Tibial nerve (tissue), 4 donors: ENCODE results near the gene OTOS. TPM values are rescaled to one million over a fixed set of nuclear protein-coding genes. Genes with fewer than 3 reads are reported as not detected.

ENCODE experiments used
- DNase-seq, 2 donors: peaks; one replicate each; pipeline ENCODE4 v3.0.0-alpha.2; 2019; ENCODE audit warnings: low spot score in 2 of 2
- H3K27ac ChIP-seq, 4 donors: fragments of 200-600 bp; sonication (generic) in 3 of 4; one replicate each; pipeline ENCODE4 v1.5.1; 2017 to 2019; ENCODE audit warnings: mild to moderate bottlenecking in 1 of 4
- H3K27me3 ChIP-seq, 2 donors: fragments of 200-600 bp; sonication (generic) in 1 of 2; one replicate each; pipeline versions ENCODE4 v1.5.1 to v1.6.0; 2017 to 2019
- H3K36me3 ChIP-seq, 3 donors: fragments of 200-600 bp; sonication (generic); one replicate each; pipeline ENCODE4 v1.5.1; 2018 to 2019
- H3K4me1 ChIP-seq, 4 donors: fragments of 200-600 bp; sonication (generic) in 3 of 4; one replicate each; pipeline ENCODE4 v1.5.1; 2017 to 2019
- H3K4me3 ChIP-seq, 4 donors: fragments of 200-600 bp; sonication (generic) in 3 of 4; one replicate each; pipeline ENCODE4 v1.5.1; 2017 to 2019; ENCODE audit warnings: mild to moderate bottlenecking in 1 of 4, moderate library complexity in 1 of 4
- H3K9me3 ChIP-seq, 4 donors: fragments of 200-600 bp; sonication (generic) in 3 of 4; one replicate each; pipeline ENCODE4 v1.5.1; 2017 to 2019
- CTCF ChIP-seq, 5 experiments: fragments of 200-600 bp in 3 of 5; fragments of 450-650 bp in 2 of 5; sonication (generic) in 3 of 5; IDR thresholded peaks; one replicate each; pipeline ENCODE4 v1.5.1; 2016 to 2019; ENCODE audit warnings: antibody characterized with exemption in 5 of 5, mild to moderate bottlenecking in 3 of 5, moderate library complexity in 2 of 5
- EP300 ChIP-seq, 2 donors: sonication (generic); formaldehyde crosslinking; IDR thresholded peaks; one replicate each; pipeline ENCODE4 v1.6.1; 2017; ENCODE audit warnings: antibody characterized with exemption in 2 of 2, mild to moderate bottlenecking in 1 of 2
- POLR2A ChIP-seq, 2 donors: fragments of 450-650 bp; IDR thresholded peaks; one replicate each; pipeline ENCODE4 v1.6.1; 2017; ENCODE audit warnings: antibody characterized with exemption in 2 of 2, mild to moderate bottlenecking in 2 of 2, moderate library complexity in 2 of 2
- WGBS, 2 donors: methylation state at CpG; one replicate each; pipeline ENCODE4 v1.1.5; 2018; 5-methylcytosine and 5-hydroxymethylcytosine counted together
- total RNA-seq, 4 donors: library from RNA; depleted of rRNA; stranded (reverse); fragments of >200 nt; gene quantifications; one replicate each; pipeline ENCODE4 v1.1.0, GENCODE V29; 2016

Gene OTOS
- total RNA-seq, 4 donors from 2014 or later: not detected

DNA sequence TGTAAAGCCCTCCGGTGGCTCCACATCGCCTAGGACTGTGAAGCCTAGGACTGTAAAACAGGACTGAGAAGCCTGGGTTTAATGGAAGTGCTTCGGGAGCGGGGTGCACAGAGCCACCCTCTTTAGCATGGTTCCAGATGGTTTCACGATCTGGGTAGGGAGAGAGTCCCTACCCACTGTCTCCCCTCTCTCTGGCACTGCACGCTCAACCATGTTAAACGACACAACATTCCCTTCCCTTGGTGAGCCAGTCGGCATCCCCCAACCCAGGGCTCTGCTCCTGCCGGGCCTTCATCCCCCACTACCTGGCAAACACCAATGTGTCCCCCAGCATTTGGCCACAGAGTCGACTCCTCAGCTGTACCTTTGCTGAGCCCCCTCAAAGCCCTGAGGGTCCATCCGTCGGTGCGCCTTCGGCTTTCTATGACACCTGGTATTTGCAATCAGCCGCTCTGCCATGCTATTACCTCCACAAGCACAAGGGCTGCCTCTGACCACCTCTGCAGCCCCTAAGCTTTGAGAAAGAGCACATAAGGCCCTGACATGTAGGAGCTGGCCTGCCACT is 5.4 kb downstream of the OTOS start:
- TF ChIP-seq EP300 (IDR thresholded peaks at IDR 0.05) (no peak), POLR2A (IDR thresholded peaks at IDR 0.05) (no peak), CTCF (IDR thresholded peaks at IDR 0.05) (no peak)
- no peak for DNase-seq
- peaks cover 0 to 25% (median 12%) of the 10 kb centered on the region in 4 donors for H3K4me1 ChIP-seq
- peak overlapping the region; percentile 100 for H3K4me3 ChIP-seq
- 76 to 79% methylated on average over 15 of the region's 15 CpGs for WGBS, 2 donors
- peaks cover 2 to 42% (median 19%) of the 10 kb centered on the region in 3 donors for H3K36me3 ChIP-seq
- H3K9me3 ChIP-seq: no peaks in the 10 kb centered on the region
- peak overlapping the region in 2 of 4 donors; percentile 62 to 88 for H3K27ac ChIP-seq
- no peaks in the 10 kb centered on the region for H3K27me3 ChIP-seq

DNA sequence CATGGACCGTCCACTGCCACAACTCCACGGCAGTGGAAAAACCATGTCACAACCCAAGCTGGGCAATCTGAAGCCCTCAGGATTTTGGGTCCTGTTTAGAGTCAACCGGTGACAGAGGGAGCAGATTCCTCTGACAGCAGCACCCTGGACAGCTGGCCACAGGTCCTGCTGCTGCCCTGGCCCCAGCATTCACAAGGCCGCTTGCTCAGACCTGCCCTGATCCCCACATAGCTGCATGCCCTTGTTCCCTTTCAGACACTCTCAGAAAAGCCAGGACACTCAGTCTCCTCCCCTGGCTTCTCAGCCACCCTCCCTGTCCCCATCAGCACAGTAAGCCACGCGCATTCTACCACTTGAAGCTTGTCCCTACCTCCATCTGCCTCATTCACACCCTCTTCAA is 6.0 kb downstream of the OTOS start:
- Histone ChIP-seq H3K27ac (no peak overlapping the region), H3K36me3 (peaks cover 2 to 48% (median 19%) of the 10 kb centered on the region in 3 donors), H3K27me3 (no peaks in the 10 kb centered on the region), H3K9me3 (no peaks in the 10 kb centered on the region), H3K4me3 (no peak overlapping the region), H3K4me1 (peaks cover 0 to 25% (median 12%) of the 10 kb centered on the region in 4 donors)
- no peak for TF ChIP-seq POLR2A (IDR thresholded peaks at IDR 0.05)
- TF ChIP-seq EP300 (IDR thresholded peaks at IDR 0.05): no peak
- TF ChIP-seq CTCF (IDR thresholded peaks at IDR 0.05): no peak
- WGBS, 2 donors: 82 to 90% methylated on average over 6 of the region's 6 CpGs
- no peak for DNase-seq

- 91% methylated on average over 10 of the region's 10 CpGs for WGBS, 2 donors
- H3K36me3 ChIP-seq: peaks cover 2 to 58% (median 19%) of the 10 kb centered on the region in 3 donors
- H3K9me3 ChIP-seq: no peaks in the 10 kb centered on the region
- H3K4me3 ChIP-seq: no peak overlapping the region
- DNase-seq: no peak
- H3K27ac ChIP-seq: no peak overlapping the region
- peaks cover 0 to 25% (median 12%) of the 10 kb centered on the region in 4 donors for H3K4me1 ChIP-seq
- no peaks in the 10 kb centered on the region for H3K27me3 ChIP-seq
- TF ChIP-seq EP300 (IDR thresholded peaks at IDR 0.05) (no peak), CTCF (IDR thresholded peaks at IDR 0.05) (no peak), POLR2A (IDR thresholded peaks at IDR 0.05) (no peak)
Observed at GRCh38 chr2:240133401-240133800, 7.1 kb downstream of the OTOS start.

GRCh38 chr2:240132651-240132980 is 7.8 kb downstream of the OTOS start:
- Histone ChIP-seq H3K36me3 (peaks cover 2 to 66% (median 19%) of the 10 kb centered on the region in 3 donors), H3K27me3 (no peaks in the 10 kb centered on the region), H3K27ac (no peak overlapping the region), H3K9me3 (no peaks in the 10 kb centered on the region), H3K4me3 (no peak overlapping the region), H3K4me1 (peaks cover 0 to 25% (median 12%) of the 10 kb centered on the region in 4 donors)
- no peak for DNase-seq
- WGBS, 2 donors: 92 to 94% methylated on average over 5 of the region's 5 CpGs
- no peak for TF ChIP-seq POLR2A (IDR thresholded peaks at IDR 0.05)
- no peak for TF ChIP-seq EP300 (IDR thresholded peaks at IDR 0.05)

DNA sequence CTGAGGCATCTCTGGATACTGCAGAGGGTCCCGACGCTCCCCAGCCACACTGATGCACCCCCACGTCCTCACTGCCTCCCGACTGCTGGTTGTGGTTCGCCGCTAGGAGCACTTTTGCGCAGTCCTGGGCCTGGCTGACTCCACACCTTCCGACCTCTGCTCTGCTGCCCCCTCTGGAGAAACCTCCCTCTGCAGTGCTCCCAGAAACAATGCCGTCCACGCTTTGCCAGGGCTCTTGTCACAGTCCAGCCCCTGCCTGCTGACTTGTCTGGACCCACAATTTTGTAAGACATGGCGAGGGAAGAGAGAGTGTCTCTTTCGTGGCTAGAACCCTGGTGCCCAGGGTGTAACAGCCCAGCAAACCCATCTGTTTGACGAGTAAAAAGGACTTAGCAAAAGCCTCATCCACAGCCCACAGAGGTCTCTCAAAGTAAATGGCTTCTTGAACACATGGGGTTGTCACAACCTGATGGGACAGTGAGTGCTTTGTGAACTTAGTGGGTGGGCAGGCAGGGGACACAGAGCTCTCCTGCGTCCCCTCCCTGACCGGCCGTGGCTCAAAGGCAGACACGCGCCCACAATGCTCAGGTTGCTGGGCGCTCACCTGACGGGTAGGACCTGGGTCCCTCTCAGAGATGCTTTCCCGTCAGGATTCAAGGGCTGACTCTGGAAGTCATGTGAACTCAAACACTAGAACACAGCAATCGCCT is 8.4 kb downstream of the OTOS start:
- 89% methylated on average over 22 of the region's 22 CpGs for WGBS, 2 donors
- Histone ChIP-seq H3K4me1 (peaks cover 0 to 25% (median 12%) of the 10 kb centered on the region in 4 donors), H3K27ac (no peak overlapping the region), H3K27me3 (no peaks in the 10 kb centered on the region), H3K4me3 (no peak overlapping the region), H3K36me3 (peaks cover 2 to 71% (median 19%) of the 10 kb centered on the region in 3 donors), H3K9me3 (no peaks in the 10 kb centered on the region)
- DNase-seq: no peak
- TF ChIP-seq POLR2A (IDR thresholded peaks at IDR 0.05): no peak
- TF ChIP-seq EP300 (IDR thresholded peaks at IDR 0.05): no peak

DNA sequence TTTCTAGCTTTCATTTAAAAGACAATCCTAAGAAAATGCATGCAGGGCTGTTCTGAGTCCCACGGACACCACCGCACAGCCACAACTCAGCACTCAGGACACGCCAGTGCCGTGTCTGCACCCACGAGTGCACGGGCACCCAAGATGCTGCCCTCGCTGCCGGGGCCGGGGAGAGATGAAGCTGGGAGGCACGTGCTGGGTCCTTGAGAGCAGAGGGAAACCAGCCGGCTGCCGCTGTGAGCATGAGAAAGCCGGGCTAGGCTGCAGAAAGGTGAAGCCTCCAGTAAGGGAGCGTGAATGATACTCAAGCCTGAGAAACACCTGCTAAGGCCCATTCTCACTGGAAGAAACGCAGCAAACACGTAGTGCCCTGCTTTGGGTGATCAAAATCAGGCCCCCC is 9.2 kb downstream of the OTOS start:
- Histone ChIP-seq H3K27ac (no peak overlapping the region), H3K27me3 (no peaks in the 10 kb centered on the region), H3K9me3 (peaks cover 0 to 4% (median 0%) of the 10 kb centered on the region in 4 donors), H3K4me3 (no peak overlapping the region), H3K4me1 (peaks cover 0 to 17% (median 10%) of the 10 kb centered on the region in 4 donors), H3K36me3 (peaks cover 2 to 79% (median 19%) of the 10 kb centered on the region in 3 donors)
- no peak for DNase-seq
- 92 to 95% methylated on average over 16 of the region's 16 CpGs for WGBS, 2 donors
- TF ChIP-seq POLR2A (IDR thresholded peaks at IDR 0.05) (no peak), EP300 (IDR thresholded peaks at IDR 0.05) (no peak), CTCF (IDR thresholded peaks at IDR 0.05) (no peak)
